Endometrial microvascular endothelial cells (primary cell): ENCODE results near the gene HRH3. TPM values are rescaled to one million over a fixed set of nuclear protein-coding genes. Genes with fewer than 3 reads are reported as not detected.

ENCODE experiments used
- in situ Hi-C: cut with HindIII; loops from 2 replicates; pipeline ENCODE4 v1.10.0; 2017; ENCODE audit warnings: low sequenced_read_pairs, low pct_unique_long_range_greater_than_20kb; ENCODE audit errors: inconsistent ontology term
- total RNA-seq: library from RNA; depleted of rRNA; stranded (reverse); fragments of >200 nt; gene quantifications from one replicate; pipeline ENCODE4 v1.2.3, GENCODE V29; 2015; ENCODE audit errors: inconsistent ontology term

The HRH3 gene
- total RNA-seq, 1 donor from 2014 or later = not detected

- in situ Hi-C loops = no loop called here
Observed at GRCh38 chr20:62206388-62206775, 13.7 kb downstream of the HRH3 start.

- in situ Hi-C loops = no loop called here
Observed at GRCh38 chr20:62205618-62206387, 14.3 kb downstream of the HRH3 start.

GRCh38 chr20:62203378-62204030, 16.6 kb downstream of the HRH3 start:
- in situ Hi-C loops = no loop called here

- in situ Hi-C loops = no loop called here
Observed at GRCh38 chr20:62202676-62203377, 17.3 kb downstream of the HRH3 start.

- in situ Hi-C loops = no loop called here
Observed at GRCh38 chr20:62202083-62202395, 18.0 kb downstream of the HRH3 start.

GRCh38 chr20:62201173-62202082, 18.6 kb downstream of the HRH3 start:
- in situ Hi-C loops = no loop called here

GRCh38 chr20:62200491-62201172, 19.4 kb downstream of the HRH3 start:
- in situ Hi-C loops = no loop called here

- in situ Hi-C loops = no loop called here
Observed at GRCh38 chr20:62198931-62199330, 21.1 kb downstream of the HRH3 start.

GRCh38 chr20:62198496-62198895, 21.6 kb downstream of the HRH3 start:
- in situ Hi-C loops = no loop called here

GRCh38 chr20:62197801-62198200, 22.3 kb downstream of the HRH3 start:
- in situ Hi-C loops = no loop called here

GRCh38 chr20:62197311-62197710, 22.8 kb downstream of the HRH3 start:
- in situ Hi-C loops = no loop called here

- in situ Hi-C loops = no loop called here
Observed at GRCh38 chr20:62196286-62196685, 23.8 kb downstream of the HRH3 start.

- in situ Hi-C loops = no loop called here
Observed at GRCh38 chr20:62195736-62196135, 24.3 kb downstream of the HRH3 start.

- in situ Hi-C loops = no loop called here
Observed at GRCh38 chr20:62195075-62195405, 25.0 kb downstream of the HRH3 start.

- in situ Hi-C loops = no loop called here
Observed at GRCh38 chr20:62193079-62194025, 26.7 kb downstream of the HRH3 start.

- in situ Hi-C loops = no loop called here
Observed at GRCh38 chr20:62192635-62193034, 27.4 kb downstream of the HRH3 start.

GRCh38 chr20:62191781-62192559, 28.1 kb downstream of the HRH3 start:
- in situ Hi-C loops = no loop called here
